H1 (cell line): ENCODE measurements around the gene SERGEF. TPM values are rescaled to one million over a fixed set of nuclear protein-coding genes. Genes with fewer than 3 reads are reported as not detected.

Experiments used
- CTCF ChIA-PET: fragments of 300-600 bp; sonication (Branson Sonifier 250); formaldehyde crosslinking; loops from one replicate; lab custom pipeline; 2021; ENCODE audit not compliant: partially characterized antibody; lab: Charles Lee
- POLR2A ChIA-PET: fragments of 300-600 bp; sonication (Branson Sonifier 250); formaldehyde crosslinking; loops from one replicate; lab custom pipeline; 2021; ENCODE audit warnings: inconsistent platforms; ENCODE audit not compliant: partially characterized antibody; lab: Charles Lee
- DNase-seq, 2 experiments: peaks; one replicate each; pipeline versions ENCODE4 v3.0.0 to v3.0.0-alpha.2; 2010 to 2022; ENCODE audit warnings: low spot score in 2 of 2, low read depth in 1 of 2, mixed read lengths in 1 of 2
- FAIRE-seq: peaks from 2 replicates; lab custom pipeline; 2011; peaks lifted over from hg19 to GRCh38; lab: Jason Lieb, UNC
- H2AFZ ChIP-seq: 2 replicates; pipeline ENCODE4 v1.8.1; 2012; ENCODE audit warnings: low read length, inconsistent platforms
- H2AK5ac ChIP-seq: 2 replicates; pipeline ENCODE4 v1.6.1; 2013; ENCODE audit warnings: low read depth, low read length
- H2BK120ac ChIP-seq: replicated peaks from 2 replicates; pipeline ENCODE3; 2013; ENCODE audit warnings: low read depth, low read length, inconsistent platforms
- H2BK12ac ChIP-seq: 2 replicates; pipeline ENCODE4 v1.6.1; 2013; ENCODE audit warnings: low read depth, low read length
- H2BK15ac ChIP-seq: 2 replicates; pipeline ENCODE4 v1.6.1; 2013; ENCODE audit warnings: low read length
- H2BK20ac ChIP-seq: 2 replicates; pipeline ENCODE4 v1.6.1; 2013; ENCODE audit warnings: low read length
- H2BK5ac ChIP-seq: 2 replicates; pipeline ENCODE4 v1.6.1; 2013; ENCODE audit warnings: low read depth, low read length
- H3K14ac ChIP-seq: 2 replicates; pipeline ENCODE4 v1.6.1; 2013; ENCODE audit warnings: inconsistent platforms; ENCODE audit not compliant: insufficient read length
- H3K18ac ChIP-seq: 2 replicates; pipeline ENCODE4 v1.6.1; 2013; ENCODE audit warnings: low read length; ENCODE audit errors: extremely low read depth
- H3K23ac ChIP-seq: 2 replicates; pipeline ENCODE4 v1.6.1; 2013; ENCODE audit warnings: inconsistent platforms; ENCODE audit not compliant: insufficient read length
- H3K23me2 ChIP-seq: 2 replicates; pipeline ENCODE4 v1.6.1; 2013; ENCODE audit warnings: low read depth, low read length
- H3K27ac ChIP-seq: 2 replicates; pipeline ENCODE4 v1.6.1; 2011; ENCODE audit warnings: low read depth, low read length, inconsistent platforms
- H3K27me3 ChIP-seq, 4 experiments: replicated peaks in 1 of 4; 1 replicate in 1 of 4; 2 replicates in 3 of 4; pipeline versions ENCODE4 v1.6.1 to v1.8.1; 2011 to 2013; ENCODE audit warnings: low read length in 3 of 4, mild to moderate bottlenecking in 3 of 4, inconsistent platforms in 2 of 4, mixed read lengths in 2 of 4, moderate library complexity in 1 of 4; ENCODE audit not compliant: control insufficient read depth in 3 of 4, insufficient read depth in 3 of 4; ENCODE audit errors: extremely low read depth in 1 of 4
- H3K36me3 ChIP-seq, 4 experiments: 2 replicates each; pipeline versions ENCODE4 v1.6.1 to v1.8.1; 2011 to 2013; ENCODE audit warnings: mild to moderate bottlenecking in 4 of 4, low read length in 3 of 4, moderate library complexity in 2 of 4, control low read depth in 1 of 4, inconsistent platforms in 1 of 4; ENCODE audit not compliant: insufficient read depth in 4 of 4, control insufficient read depth in 2 of 4
- H3K4ac ChIP-seq: replicated peaks from 2 replicates; pipeline ENCODE3; 2013; ENCODE audit warnings: low read length, low read depth, mixed read lengths, inconsistent platforms; ENCODE audit not compliant: insufficient read length
- H3K4me1 ChIP-seq, 4 experiments: replicated peaks in 1 of 4; 1 replicate in 1 of 4; 2 replicates in 3 of 4; pipeline versions ENCODE4 v1.6.1 to v1.8.1; 2011 to 2013; ENCODE audit warnings: low read length in 3 of 4, inconsistent platforms in 2 of 4, mixed read lengths in 1 of 4; ENCODE audit not compliant: insufficient read depth in 4 of 4, control insufficient read depth in 3 of 4
- H3K4me2 ChIP-seq, 2 experiments: 2 replicates each; pipeline versions ENCODE4 v1.6.1 to v1.8.1; 2011 to 2013; ENCODE audit warnings: low read depth in 2 of 2, low read length in 2 of 2, control low read depth in 1 of 2, inconsistent platforms in 1 of 2, mild to moderate bottlenecking in 1 of 2; ENCODE audit not compliant: insufficient read depth in 1 of 2
- H3K4me3 ChIP-seq, 4 experiments: fragments of 200-600, 300-600 bp in 1 of 4; sonication (generic), shearing (Covaris generic), sonication (Bioruptor Twin) in 1 of 4; 2 replicates each; pipeline versions ENCODE4 v1.5.1 to v1.8.1; 2011 to 2016; ENCODE audit warnings: low read length in 4 of 4, low read depth in 3 of 4, control low read depth in 2 of 4, inconsistent platforms in 2 of 4, mild to moderate bottlenecking in 2 of 4, mixed read lengths in 1 of 4, moderate library complexity in 1 of 4; ENCODE audit not compliant: insufficient read depth in 2 of 4; ENCODE audit errors: extremely low read depth in 1 of 4
- H3K56ac ChIP-seq: replicated peaks from 2 replicates; pipeline ENCODE3; 2013; ENCODE audit warnings: low read depth, mild to moderate bottlenecking, mixed read lengths, low read length, inconsistent platforms; ENCODE audit not compliant: insufficient read length
- H3K79me1 ChIP-seq: 2 replicates; pipeline ENCODE4 v1.6.1; 2013; ENCODE audit warnings: low read depth, low read length, control low read depth
- H3K79me2 ChIP-seq, 2 experiments: 2 replicates each; pipeline versions ENCODE4 v1.6.1 to v1.8.1; 2012 to 2013; ENCODE audit warnings: low read length in 2 of 2, mild to moderate bottlenecking in 2 of 2, inconsistent platforms in 1 of 2; ENCODE audit not compliant: insufficient read depth in 2 of 2, control insufficient read depth in 1 of 2
- H3K9ac ChIP-seq, 4 experiments: replicated peaks in 1 of 4; 1 replicate in 1 of 4; 2 replicates in 3 of 4; pipeline versions ENCODE4 v1.6.1 to v1.8.1; 2011 to 2013; ENCODE audit warnings: low read depth in 3 of 4, low read length in 3 of 4, control low read depth in 2 of 4, mild to moderate bottlenecking in 2 of 4, moderate library complexity in 2 of 4, inconsistent platforms in 1 of 4; ENCODE audit errors: extremely low read depth in 1 of 4
- H3K9me3 ChIP-seq, 2 experiments: 2 replicates each; pipeline versions ENCODE4 v1.6.1 to v1.8.1; 2012 to 2013; ENCODE audit warnings: mild to moderate bottlenecking in 2 of 2, moderate library complexity in 2 of 2, control low read depth in 1 of 2, inconsistent platforms in 1 of 2, low read depth in 1 of 2, low read length in 1 of 2, mixed read lengths in 1 of 2; ENCODE audit not compliant: insufficient read depth in 2 of 2
- H4K20me1 ChIP-seq, 2 experiments: replicated peaks in 1 of 2; 2 replicates each; pipeline versions ENCODE3 to v1.8.1; 2011 to 2013; ENCODE audit warnings: inconsistent platforms in 2 of 2, low read length in 2 of 2, mild to moderate bottlenecking in 1 of 2; ENCODE audit not compliant: insufficient read depth in 2 of 2, control insufficient read depth in 1 of 2
- H4K5ac ChIP-seq: 2 replicates; pipeline ENCODE4 v1.6.1; 2013; ENCODE audit warnings: low read length, low read depth, mixed read lengths, inconsistent platforms; ENCODE audit not compliant: insufficient read length
- H4K8ac ChIP-seq: 2 replicates; pipeline ENCODE4 v1.8.0; 2013; ENCODE audit warnings: mild to moderate bottlenecking, moderate library complexity, low read length, inconsistent platforms; ENCODE audit not compliant: insufficient read depth; ENCODE audit errors: extremely low read depth
- H4K91ac ChIP-seq: replicated peaks from 2 replicates; pipeline ENCODE3; 2013; ENCODE audit warnings: low read length, mixed read lengths, inconsistent platforms; ENCODE audit not compliant: insufficient read length
- BRCA1 ChIP-seq: IDR thresholded peaks from 2 replicates; pipeline ENCODE4 v1.6.1; 2012; ENCODE audit warnings: low read depth, low read length, improper control_type of control experiment
- CHD1 ChIP-seq: IDR thresholded peaks from 2 replicates; pipeline ENCODE4 v1.6.1; 2012; ENCODE audit warnings: low read depth, low read length, improper control_type of control experiment
- E2F6 ChIP-seq: IDR thresholded peaks from 2 replicates; pipeline ENCODE4 v1.6.1; 2012; ENCODE audit warnings: inconsistent platforms
- EZH2 ChIP-seq: fragments of 200-600 bp; sonication (generic); IDR thresholded peaks from 2 replicates; pipeline ENCODE4 v1.7.1; 2012; ENCODE audit warnings: low read depth, mild to moderate bottlenecking, moderate library complexity, low read length, inconsistent platforms; ENCODE audit not compliant: severe bottlenecking
- HDAC6 ChIP-seq: IDR thresholded peaks from one replicate; pipeline ENCODE4 v1.7.1; 2012; ENCODE audit warnings: low read depth, mild to moderate bottlenecking, inconsistent platforms, low read length, moderate library complexity
- SIRT6 ChIP-seq: IDR thresholded peaks from one replicate; pipeline ENCODE4 v1.7.1; 2012; ENCODE audit warnings: low read length, inconsistent platforms
- SIX5 ChIP-seq: IDR thresholded peaks from 2 replicates; pipeline ENCODE4 v1.6.1; 2011; ENCODE audit warnings: mild to moderate bottlenecking, low read depth, low read length
- SUZ12 ChIP-seq: fragments of 200-600 bp; sonication (generic); IDR thresholded peaks from 2 replicates; pipeline ENCODE4 v1.6.1; 2012; ENCODE audit warnings: mild to moderate bottlenecking, inconsistent platforms, low read length, moderate library complexity, mixed read lengths
- TAF1 ChIP-seq: IDR thresholded peaks from 2 replicates; pipeline ENCODE4 v1.6.1; 2011; ENCODE audit warnings: mild to moderate bottlenecking, low read depth, low read length
- TBP ChIP-seq: IDR thresholded peaks from 2 replicates; pipeline ENCODE4 v1.6.1; 2011; ENCODE audit warnings: low read depth, low read length, improper control_type of control experiment
- TEAD4 ChIP-seq: IDR thresholded peaks from 2 replicates; pipeline ENCODE4 v1.6.1; 2012; ENCODE audit warnings: low read depth, low read length, inconsistent platforms, mixed read lengths
- YY1 ChIP-seq: IDR thresholded peaks from 2 replicates; pipeline ENCODE4 v1.6.1; 2011; ENCODE audit warnings: low read depth, mild to moderate bottlenecking, low read length
- WGBS, 2 experiments: shearing (Covaris generic) in 1 of 2; methylation state at CpG; one replicate each; pipeline versions ENCODE4 v1.1.6 to v1.1.7; 2013 to 2015; ENCODE audit warnings: low lambda C conversion rate in 2 of 2, mixed read lengths in 2 of 2, inconsistent platforms in 1 of 2, low coverage in 1 of 2, missing lambda C conversion rate in 1 of 2; ENCODE audit not compliant: insufficient replicate concordance in 2 of 2, insufficient coverage in 1 of 2, insufficient read length in 1 of 2; ENCODE audit errors: extremely low coverage in 1 of 2, missing lambda C conversion rate in 1 of 2; 5-methylcytosine and 5-hydroxymethylcytosine counted together
- polyA plus RNA-seq, 7 experiments: library from polyadenylated mRNA; depleted of rRNA in 3 of 7; stranded (reverse) in 5 of 7; unstranded in 2 of 7; fragments of >200 nt in 5 of 7; fragments of 200-250 nt in 2 of 7; gene quantifications; 1 replicate in 5 of 7; 2 replicates in 1 of 7; 4 replicates in 1 of 7; pipeline versions ENCODE4 v1.2.1 to v1.2.3, GENCODE V29; 2011 to 2013; ENCODE audit warnings: missing spikeins in 2 of 7, mixed read lengths in 2 of 7
- total RNA-seq: library from RNA; stranded (reverse); fragmentation: NEBNext Ultra II Directional; extraction: Animal tissue kit (Norgen Biotek cat#: 25700); gene quantifications from 2 replicates; pipeline ENCODE4 v1.2.1, GENCODE V29; 2021
- TF ChIP-seq, protein P1 (sequence below): IDR thresholded peaks from 2 replicates; pipeline ENCODE4 v1.6.1; 2012; ENCODE audit warnings: inconsistent platforms

Gene SERGEF
- total and polyA plus RNA-seq, 2 of the 8 experiments (the other 6 are each of a cell fraction or from before 2014, with no cell fraction given) = 16.6 to 28.8 TPM

DNA sequence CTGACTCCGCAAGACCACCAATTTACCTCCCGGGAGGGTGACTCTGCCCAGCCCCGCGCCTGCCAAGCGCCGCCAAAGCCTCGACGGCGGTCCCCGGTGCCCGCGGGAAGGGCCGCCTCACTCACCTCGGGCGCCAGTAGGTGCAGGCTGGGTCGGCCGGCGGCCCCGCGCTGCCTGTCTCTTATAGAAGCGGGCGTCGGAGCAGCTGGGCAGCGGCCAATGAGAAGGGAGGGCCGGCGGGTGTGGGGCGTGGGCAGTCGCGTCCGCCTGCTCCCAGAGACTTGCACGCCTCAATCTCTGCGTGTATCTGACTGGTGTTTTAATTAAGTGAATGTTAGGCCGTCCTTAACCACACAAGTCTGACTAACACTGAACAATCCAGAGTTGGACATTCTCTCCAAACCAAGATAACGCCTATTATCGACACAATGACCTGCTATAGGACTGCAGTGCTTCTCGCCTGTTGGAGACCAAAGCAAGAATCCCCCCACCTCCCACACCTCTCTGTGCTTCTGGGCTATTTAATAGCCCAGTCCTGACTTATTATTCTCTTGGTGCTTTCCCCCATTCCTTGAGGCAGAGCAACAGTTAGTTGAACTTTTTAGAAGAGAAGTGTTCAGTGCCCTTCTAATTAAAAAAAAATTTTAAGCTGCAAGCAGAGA lies 33.4 kb upstream of the SERGEF start, which contains the start of gene TPH1:
TPH1 (minus strand) TSS at position 154 of the 662 bp plus-strand sequence. CDS start 5,507 bp downstream, outside the sequence.
- Histone ChIP-seq H4K8ac (no peak within 1 kb of the TSS; the same call in 1 of the 2 replicates), H3K79me1 (no peaks in the 10 kb centered on the region), H2AK5ac (no peak within 1 kb of the TSS), H3K9me3 (no peaks in the 10 kb centered on the region), H2BK12ac (no peak within 1 kb of the TSS), H2BK120ac (no peak within 1 kb of the TSS), H2BK20ac (no peak within 1 kb of the TSS), H2BK15ac (no peak within 1 kb of the TSS), H3K9ac (no peak within 1 kb of the TSS), H3K4me2 (peak within 1 kb of the TSS; percentile 64 to 66), H3K14ac (no peak within 1 kb of the TSS), H4K91ac (no peak within 1 kb of the TSS), H3K23ac (no peak within 1 kb of the TSS), H3K4me3 (peak within 1 kb of the TSS; percentile 21 to 50 (median 24); a peak in 5 of 8 replicates), H2BK5ac (no peak within 1 kb of the TSS), H4K20me1 (no peaks in the 10 kb centered on the region), H2AFZ (peak within 1 kb of the TSS; percentile 93), H3K4me1 (peaks cover 0 to 4% (median 2%) of the 10 kb centered on the region in 4 experiments; a peak in 2 of 7 replicates), H3K27ac (no peak within 1 kb of the TSS), H3K79me2 (no peaks in the 10 kb centered on the region), H3K36me3 (no peaks in the 10 kb centered on the region), H4K5ac (no peak within 1 kb of the TSS), H3K18ac (no peak within 1 kb of the TSS), H3K56ac (no peak within 1 kb of the TSS), H3K4ac (no peak within 1 kb of the TSS), H3K23me2 (peaks cover 6% of the 10 kb centered on the region; the same call in 1 of the 2 replicates), H3K27me3 (peaks cover 1 to 36% (median 18%) of the 10 kb centered on the region in 4 experiments)
- FAIRE-seq (no peak), DNase-seq (peak; percentile 3 to 75)
- WGBS, 2 experiments = 13% methylated on average over 36 of the region's 36 CpGs; no CpG with 5 or more reads in 1 of the 2 experiments
- ChIA-PET CTCF (no interaction called here), POLR2A (interaction anchor here (1.6 kb wide), 1 partner anchor 23 kb away, joined by 4 read pairs; no protein-coding TSS in a partner anchor)
- TF ChIP-seq CHD1 = no peak
- peak; percentile 57 for TF ChIP-seq E2F6
- no peak for TF ChIP-seq TAF1
- no peak for TF ChIP-seq YY1
- TF ChIP-seq HDAC6 = no peak
- TF ChIP-seq SUZ12 = peak; percentile 74; the same call in 1 of the 2 replicates
- TF ChIP-seq SIRT6 = no peak
- TF ChIP-seq, protein P1, sequence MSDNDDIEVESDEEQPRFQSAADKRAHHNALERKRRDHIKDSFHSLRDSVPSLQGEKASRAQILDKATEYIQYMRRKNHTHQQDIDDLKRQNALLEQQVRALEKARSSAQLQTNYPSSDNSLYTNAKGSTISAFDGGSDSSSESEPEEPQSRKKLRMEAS = 0 out of 2 replicates have a peak, but pooled peaks have one; percentile 17
- TF ChIP-seq BRCA1 = no peak
- TF ChIP-seq SIX5 = no peak
- TF ChIP-seq TEAD4 = no peak
- TF ChIP-seq TBP = peak; percentile 48; the same call in 1 of the 2 replicates
- TF ChIP-seq EZH2 = peak; percentile 63
